Epithelial cell of esophagus (primary cell): ENCODE measurements around the gene TTBK2.
A peak's percentile ranks its signal among the peaks of the same experiment; 100 is the strongest.

Source experiments
- DNase-seq: peaks from one replicate; pipeline ENCODE4 v3.0.0; 2010; ENCODE audit warnings: low read depth
- H3K4me3 ChIP-seq: 2 replicates; pipeline ENCODE4 v1.5.1; 2011; ENCODE audit warnings: mild to moderate bottlenecking, low read length, control low read depth
- CTCF ChIP-seq: IDR thresholded peaks from 2 replicates; pipeline ENCODE4 v1.5.1; 2011; ENCODE audit warnings: low read depth, mild to moderate bottlenecking, low read length, control low read depth, inconsistent platforms; ENCODE audit not compliant: insufficient read depth; ENCODE audit errors: missing control alignments

TTBK2 gene

GRCh38 chr15:42711746-42712145 is 208.8 kb downstream of the TTBK2 start:
- no peak for TF ChIP-seq CTCF
- H3K4me3 ChIP-seq, result no peak overlapping the region
- no peak for DNase-seq

GRCh38 chr15:42710662-42711061 is 209.9 kb downstream of the TTBK2 start:
- no peak for TF ChIP-seq CTCF
- no peak for DNase-seq
- no peak overlapping the region for H3K4me3 ChIP-seq

- no peak overlapping the region for H3K4me3 ChIP-seq
- peak; percentile 14 for DNase-seq
- no peak for TF ChIP-seq CTCF
Observed at GRCh38 chr15:42707873-42708544, 212.6 kb downstream of the TTBK2 start.

- DNase-seq, result peak; percentile 77
- no peak overlapping the region for H3K4me3 ChIP-seq
- no peak for TF ChIP-seq CTCF
Observed at GRCh38 chr15:42707068-42707467, 213.5 kb downstream of the TTBK2 start.

- H3K4me3 ChIP-seq, result no peak overlapping the region
- no peak for TF ChIP-seq CTCF
- DNase-seq, result no peak
Observed at GRCh38 chr15:42705336-42705735, 215.2 kb downstream of the TTBK2 start.

GRCh38 chr15:42704492-42704926 is 216.1 kb downstream of the TTBK2 start:
- DNase-seq, result peak; percentile 81
- no peak overlapping the region for H3K4me3 ChIP-seq
- TF ChIP-seq CTCF, result peak; percentile 98

- DNase-seq, result no peak
- TF ChIP-seq CTCF, result no peak
- H3K4me3 ChIP-seq, result no peak overlapping the region
Observed at GRCh38 chr15:42696626-42697025, 224.0 kb downstream of the TTBK2 start.
